HG02970 (cell line): ENCODE data around the gene MAST1.
A peak's percentile ranks its signal among the peaks of the same experiment; 100 is the strongest.
"Not testable (repeated sequence)": the region's sequence is repeated elsewhere in the genome, so short reads cannot be mapped to it uniquely, and the experiment has no call there.

Experiments used
- ATAC-seq: cut with Tn5 transposase; IDR thresholded peaks from one replicate; pipeline ENCODE4 v1.9.1; 2021; ENCODE audit warnings: mild to moderate bottlenecking, moderate library complexity, moderate number of reproducible peaks; ENCODE audit not compliant: unreplicated experiment, low FRiP score

The MAST1 gene

DNA sequence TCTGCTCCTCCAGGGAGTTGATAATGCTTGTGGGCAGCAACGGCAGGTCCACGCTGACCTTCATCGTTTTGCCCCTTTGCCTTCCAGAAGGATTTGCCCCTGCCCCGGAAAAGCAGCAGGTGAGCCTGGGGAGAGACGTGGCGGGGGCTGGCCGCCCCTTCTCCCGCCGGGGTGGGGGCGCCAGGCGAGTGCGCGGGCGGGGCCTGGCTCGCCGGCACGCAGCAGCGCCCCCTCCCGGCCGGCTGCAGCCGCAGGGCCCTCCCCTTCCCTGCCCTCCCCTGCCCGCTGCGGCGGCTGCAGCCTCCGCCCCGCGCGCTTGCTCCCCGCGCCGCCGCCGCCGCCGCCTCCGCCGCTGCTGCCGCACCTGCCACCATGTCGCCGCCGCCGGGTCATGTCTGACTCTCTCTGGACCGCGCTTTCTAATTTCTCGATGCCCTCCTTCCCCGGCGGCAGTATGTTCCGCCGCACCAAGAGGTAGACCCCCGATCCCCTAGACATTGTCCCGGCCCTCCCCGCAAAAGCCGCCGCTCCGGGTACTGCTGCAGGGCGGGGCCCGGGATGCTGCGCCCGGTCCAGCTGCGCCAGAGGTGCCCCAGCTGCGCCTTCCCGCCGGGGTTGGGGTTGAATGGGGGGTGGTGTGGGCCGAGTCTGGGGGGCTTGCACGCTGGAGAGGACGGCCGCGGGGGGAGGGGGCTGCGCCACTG lies at the start of gene MAST1:
MAST1 (plus strand) TSS at position 334 of the 704 bp plus-strand sequence; CDS start at position 392, 58 bp downstream.
- ATAC-seq: no peak

DNA sequence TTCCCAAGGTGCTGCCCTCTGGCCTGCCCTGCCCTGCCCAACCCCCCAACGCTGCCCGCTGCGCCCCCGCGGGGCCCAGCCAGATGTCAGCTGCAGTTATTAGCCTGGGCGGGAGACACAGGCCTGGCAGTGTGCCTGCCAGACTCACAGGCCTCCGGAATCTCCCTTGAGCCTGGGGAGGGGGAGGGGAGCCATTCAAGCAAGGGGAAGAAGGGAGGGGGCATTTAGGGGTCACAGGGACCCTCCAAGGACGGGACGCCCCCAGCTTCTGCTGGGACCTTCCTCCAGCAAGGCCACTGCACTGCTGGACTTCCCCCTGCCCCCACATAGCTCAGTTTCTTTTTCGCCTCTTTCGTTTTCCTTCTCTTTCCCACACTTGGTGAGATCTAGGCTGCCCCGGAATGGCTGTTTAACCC lies 49.6 kb upstream of the MAST1 start:
- no peak for ATAC-seq

DNA sequence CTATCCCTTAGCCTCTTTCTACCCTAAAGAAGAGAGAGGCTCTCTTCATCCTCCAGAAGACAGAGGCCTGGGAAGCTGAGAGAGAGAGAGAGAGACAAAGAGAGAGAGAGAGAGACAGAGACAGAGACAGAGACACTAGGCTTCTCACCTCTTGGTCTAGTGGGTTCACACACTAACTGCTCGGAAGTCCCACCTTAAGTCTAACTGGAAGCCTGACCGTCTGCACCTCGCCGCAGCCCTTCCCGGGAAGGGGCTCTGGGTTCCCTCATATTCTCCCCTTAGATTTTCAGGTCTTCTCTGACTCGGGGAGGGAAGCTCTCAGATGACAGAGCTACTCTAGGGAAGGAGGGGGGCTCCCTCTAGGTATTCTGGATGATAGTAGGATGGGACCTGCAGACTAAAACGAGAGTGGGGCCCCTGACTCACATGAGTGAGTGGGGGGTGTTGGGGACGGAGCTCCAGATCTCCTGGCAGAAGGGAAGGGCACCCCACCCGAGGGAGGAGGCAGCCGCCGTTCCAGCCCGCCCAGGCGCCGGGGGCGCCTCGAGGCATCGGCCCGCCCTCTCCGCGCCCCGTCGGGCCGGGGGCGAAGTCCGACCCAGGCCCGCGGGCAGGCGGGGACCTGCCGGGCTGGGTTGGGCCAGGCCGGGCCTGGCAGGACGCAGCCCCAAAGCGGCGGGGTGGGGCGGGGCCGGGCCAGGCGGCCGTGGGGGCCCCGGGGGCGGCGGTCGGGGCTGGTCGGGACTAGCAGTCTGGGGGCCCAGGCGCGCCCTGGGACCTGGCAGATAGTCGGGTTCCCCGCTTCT lies 49.0 kb upstream of the MAST1 start:
- no peak for ATAC-seq

DNA sequence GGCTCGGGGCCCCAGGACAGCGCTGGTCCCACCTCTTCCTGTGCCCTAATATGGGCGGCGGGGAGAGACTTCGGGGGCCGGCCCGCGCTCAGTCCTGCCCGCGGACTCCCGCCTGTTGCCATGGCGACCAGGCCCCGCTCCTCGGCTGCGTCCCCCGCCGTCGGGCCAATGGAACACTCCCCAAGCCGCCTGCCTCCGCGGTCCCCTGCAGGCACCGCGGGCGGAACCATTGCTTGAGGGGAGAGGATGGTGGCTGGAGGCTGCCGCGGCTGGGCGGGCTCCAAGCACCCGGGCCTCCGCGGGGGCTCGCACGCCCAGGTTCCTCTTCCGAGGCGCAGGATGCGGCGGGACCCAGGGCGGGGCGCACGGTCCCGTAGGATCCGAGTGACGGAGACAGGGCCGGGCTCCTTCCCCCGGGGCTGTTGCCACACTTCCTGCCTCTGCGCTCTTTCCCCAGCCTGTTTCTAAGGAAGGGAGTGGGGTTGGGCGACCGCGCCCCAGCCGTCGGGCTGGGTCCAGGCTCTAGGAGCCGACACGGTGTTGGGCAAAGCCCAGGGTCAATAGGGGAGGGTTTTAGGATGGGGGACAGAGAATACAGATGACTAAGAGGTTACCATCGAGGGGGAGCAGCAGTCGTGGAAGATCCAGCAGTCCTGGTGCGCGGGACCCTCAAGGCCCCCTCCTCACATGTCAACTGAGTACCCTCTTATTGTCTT lies 48.3 kb upstream of the MAST1 start:
- peak; percentile 29 for ATAC-seq

DNA sequence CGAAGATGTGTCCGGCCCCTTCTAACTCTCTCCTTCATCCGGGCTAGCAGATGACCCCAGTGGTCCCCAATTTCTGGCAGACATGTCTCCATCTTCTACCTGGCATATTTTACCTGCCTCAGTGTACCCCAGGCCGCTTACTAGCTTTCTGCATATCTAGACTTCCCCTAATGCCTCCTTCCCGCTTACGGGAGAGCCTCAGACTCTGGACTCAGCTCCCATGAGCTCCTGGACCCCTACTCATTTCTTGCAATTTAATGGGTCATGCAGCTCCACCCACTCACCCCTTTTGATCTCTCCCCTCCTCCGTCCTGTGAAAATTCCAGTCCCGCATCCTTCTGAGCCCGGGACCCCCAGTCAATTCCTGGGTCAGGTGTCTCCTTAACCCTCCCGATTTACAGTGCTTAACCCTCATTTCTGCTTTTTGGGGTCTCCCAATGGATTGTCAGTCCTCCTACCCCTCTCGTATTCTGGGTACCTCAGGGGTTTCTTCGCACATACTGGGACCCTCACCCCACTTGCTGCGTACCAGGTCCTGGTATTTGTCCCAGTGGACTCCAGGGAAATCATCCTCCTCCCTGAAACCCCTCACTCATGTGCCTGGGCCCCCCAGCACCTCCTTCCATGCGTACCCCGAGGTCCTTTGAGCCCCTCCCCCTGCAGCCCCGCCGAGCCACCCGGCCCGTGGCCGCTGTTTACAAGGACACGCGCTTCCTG lies 47.5 kb upstream of the MAST1 start:
- no peak for ATAC-seq

DNA sequence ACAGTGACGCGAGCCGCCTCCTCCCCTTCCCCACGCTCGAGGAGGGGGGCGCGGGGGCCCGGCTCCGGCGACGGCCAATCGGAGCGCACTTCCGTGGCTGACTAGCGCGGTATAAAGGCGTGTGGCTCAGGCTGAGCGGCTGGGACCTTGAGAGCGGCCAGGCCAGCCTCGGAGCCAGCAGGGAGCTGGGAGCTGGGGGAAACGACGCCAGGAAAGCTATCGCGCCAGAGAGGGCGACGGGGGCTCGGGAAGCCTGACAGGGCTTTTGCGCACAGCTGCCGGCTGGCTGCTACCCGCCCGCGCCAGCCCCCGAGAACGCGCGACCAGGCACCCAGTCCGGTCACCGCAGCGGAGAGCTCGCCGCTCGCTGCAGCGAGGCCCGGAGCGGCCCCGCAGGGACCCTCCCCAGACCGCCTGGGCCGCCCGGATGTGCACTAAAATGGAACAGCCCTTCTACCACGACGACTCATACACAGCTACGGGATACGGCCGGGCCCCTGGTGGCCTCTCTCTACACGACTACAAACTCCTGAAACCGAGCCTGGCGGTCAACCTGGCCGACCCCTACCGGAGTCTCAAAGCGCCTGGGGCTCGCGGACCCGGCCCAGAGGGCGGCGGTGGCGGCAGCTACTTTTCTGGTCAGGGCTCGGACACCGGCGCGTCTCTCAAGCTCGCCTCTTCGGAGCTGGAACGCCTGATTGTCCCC lies 46.8 kb upstream of the MAST1 start, which contains the start of gene JUNB:
JUNB (plus strand) TSS at position 142 of the 706 bp plus-strand sequence; CDS start at position 428, 286 bp downstream.
- peak; percentile 30 for ATAC-seq

DNA sequence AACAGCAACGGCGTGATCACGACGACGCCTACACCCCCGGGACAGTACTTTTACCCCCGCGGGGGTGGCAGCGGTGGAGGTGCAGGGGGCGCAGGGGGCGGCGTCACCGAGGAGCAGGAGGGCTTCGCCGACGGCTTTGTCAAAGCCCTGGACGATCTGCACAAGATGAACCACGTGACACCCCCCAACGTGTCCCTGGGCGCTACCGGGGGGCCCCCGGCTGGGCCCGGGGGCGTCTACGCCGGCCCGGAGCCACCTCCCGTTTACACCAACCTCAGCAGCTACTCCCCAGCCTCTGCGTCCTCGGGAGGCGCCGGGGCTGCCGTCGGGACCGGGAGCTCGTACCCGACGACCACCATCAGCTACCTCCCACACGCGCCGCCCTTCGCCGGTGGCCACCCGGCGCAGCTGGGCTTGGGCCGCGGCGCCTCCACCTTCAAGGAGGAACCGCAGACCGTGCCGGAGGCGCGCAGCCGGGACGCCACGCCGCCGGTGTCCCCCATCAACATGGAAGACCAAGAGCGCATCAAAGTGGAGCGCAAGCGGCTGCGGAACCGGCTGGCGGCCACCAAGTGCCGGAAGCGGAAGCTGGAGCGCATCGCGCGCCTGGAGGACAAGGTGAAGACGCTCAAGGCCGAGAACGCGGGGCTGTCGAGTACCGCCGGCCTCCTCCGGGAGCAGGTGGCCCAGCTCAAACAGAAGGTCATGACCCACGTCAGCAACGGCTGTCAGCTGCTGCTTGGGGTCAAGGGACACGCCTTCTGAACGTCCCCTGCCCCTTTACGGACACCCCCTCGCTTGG lies 46.1 kb upstream of the MAST1 start:
- ATAC-seq: no peak

DNA sequence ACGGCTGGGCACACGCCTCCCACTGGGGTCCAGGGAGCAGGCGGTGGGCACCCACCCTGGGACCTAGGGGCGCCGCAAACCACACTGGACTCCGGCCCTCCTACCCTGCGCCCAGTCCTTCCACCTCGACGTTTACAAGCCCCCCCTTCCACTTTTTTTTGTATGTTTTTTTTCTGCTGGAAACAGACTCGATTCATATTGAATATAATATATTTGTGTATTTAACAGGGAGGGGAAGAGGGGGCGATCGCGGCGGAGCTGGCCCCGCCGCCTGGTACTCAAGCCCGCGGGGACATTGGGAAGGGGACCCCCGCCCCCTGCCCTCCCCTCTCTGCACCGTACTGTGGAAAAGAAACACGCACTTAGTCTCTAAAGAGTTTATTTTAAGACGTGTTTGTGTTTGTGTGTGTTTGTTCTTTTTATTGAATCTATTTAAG lies 45.4 kb upstream of the MAST1 start:
- no peak for ATAC-seq

DNA sequence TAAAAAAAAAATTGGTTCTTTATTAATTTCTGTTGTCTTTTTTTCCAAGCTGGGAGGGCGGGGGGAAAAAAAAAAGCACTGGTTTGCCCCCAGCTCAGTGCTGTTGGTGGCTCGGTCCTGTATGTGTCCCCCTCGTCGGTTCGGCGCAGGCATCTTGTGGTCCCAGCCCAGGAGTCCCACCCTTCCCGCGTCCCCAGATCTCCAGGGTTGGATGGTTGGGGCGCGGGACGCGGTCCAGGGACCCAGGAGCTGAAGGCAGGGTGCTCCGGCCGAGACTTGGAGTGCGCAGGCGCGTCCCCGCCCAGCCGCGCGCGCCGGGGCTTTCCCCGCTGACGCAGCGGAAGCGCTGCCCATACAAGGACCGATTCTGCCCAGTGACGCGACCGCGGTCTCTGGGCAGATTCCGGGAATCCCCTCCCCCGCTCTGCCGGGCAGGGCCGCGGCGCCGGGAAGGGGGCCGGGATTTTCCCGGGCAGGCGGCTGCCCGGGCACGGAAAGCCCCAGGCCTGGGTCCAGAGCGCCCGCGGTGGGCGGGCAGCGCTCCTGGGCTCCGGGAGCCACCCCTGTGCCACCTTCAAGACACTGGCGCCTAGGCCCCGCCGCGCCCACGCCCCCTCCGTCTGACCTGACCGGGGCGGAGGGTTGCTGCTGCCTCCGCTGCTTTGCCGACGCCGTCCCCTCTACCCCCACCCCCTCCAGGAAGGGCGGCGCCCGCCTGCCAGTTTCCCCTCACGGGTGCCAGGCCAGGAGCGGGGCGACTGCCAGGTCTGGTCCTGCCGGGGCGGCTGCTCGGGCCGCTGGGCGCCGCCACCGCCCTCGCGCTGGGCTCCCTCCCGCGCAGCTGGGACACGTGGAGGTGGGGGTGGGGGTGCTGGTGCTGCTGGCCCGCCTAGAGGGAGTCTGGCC lies 44.8 kb upstream of the MAST1 start:
- ATAC-seq: peak; percentile 26

DNA sequence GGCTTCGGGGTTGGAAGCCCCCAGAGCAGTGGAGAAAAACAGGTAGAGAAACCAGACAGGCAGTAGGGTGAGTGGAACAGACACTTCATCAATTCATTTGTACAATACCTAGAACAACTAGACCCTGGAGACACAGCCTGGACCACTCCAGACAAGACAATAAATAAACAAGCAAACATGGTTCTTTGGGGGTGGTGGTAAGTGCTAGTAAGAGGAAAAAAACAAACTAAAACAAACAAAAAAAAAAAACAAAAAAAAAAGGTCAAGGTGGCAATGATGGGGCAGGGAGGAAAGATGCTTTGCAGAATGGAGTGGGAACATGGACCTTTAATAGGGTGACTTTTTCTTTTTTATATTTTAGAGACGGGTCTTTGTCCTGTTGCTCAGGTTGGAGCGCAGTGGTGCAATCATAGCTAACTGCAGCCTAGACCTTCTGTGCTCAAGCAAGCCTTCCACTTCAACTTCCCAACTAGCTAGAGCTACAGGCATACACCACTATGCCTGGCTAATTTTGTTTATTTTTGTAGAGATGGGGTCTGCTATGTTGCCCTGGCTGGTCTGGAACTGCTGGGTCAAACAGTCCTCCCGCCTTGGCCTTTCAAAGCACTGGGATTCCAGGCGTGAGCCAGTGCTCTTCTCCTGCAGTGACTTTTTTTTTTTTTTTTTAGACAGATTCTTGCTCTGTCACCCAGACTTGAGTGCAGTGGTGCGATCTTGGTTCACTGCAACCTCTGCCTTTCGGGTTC lies 43.9 kb upstream of the MAST1 start:
- no peak for ATAC-seq

DNA sequence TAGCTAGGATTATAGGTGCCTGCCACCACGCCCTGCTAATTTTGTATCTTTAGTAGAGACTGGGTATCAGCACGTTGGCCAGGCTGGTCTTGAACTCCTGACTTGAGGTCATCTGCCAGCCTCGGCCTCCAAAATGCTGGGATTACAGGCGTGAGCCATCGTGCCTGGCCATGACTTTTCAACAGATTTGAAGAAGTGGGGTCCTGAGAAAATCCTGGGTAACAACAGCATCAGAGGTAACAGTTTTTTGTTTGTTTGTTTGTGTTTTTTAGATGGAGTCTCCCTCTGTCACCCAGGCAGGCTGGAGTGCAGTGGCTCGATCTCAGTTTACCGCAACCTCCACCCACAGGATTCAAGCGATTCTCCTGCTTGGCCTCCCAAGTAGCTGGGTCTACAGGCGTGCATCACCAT lies 43.3 kb upstream of the MAST1 start:
- no peak for ATAC-seq

DNA sequence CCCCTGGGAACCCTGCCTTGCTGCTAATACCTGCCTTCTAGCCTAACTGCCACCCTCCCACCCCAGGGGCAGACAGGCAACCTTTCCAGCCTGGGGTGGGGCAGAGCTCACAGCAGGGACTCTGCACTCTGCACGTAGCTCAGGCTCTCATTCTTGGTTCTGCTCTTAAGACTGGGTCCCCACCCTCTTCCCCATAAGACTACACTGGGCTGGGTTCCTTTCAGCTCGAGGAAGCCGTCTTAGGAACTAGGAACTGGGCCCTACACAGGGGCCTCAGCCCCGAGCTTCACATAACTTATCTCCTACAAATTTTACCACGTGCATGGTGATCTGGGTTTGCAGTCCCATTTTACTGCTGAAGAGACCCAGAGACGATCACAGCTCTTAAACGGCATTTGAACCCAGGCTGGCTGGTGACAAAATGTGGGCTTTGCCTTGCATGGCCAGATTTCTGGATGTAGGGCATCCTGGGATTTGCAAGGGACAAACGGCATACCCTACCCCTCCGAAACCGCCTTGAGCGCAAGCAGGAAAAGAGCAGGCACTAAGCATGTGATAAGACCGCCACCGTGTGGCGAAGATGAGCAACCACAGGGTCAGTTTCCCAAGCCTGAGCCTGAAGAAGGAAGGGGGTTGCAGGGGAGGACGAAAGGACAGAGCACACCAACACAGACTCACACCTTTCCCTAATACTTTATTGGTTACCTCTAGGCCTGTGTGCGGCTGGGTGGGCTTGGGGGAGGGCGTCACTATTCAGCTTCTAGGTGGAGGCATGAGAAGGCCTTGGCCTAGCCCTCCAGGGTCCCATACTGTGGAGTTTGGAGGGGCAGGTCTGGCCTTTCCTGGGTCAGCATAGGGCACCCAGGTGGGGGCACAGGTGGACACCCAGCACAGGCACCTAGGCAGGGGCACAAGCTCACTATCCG lies 41.9 kb upstream of the MAST1 start:
- no peak for ATAC-seq

DNA sequence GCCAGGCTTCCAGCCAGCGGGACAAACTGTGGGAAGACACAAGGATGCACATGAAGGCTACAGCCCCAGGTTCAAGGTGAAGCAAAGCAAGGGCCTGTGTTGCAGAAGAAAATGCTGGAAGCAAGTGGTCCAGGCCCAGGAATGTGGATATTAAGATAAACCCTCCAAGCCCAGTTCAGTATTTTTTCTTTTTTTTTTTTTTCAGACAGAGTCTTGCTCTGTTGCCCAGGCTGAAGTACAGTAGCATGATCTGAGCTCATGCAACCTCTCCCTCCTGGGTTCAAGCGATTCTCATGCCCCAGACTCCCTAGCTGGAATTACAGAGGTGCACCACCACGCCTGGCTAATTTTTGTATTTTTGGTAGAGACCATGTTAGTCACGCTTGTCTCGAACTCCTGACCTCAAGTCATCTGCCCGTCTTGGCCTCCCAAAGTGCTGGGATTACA lies 41.2 kb upstream of the MAST1 start:
- ATAC-seq: no peak

DNA sequence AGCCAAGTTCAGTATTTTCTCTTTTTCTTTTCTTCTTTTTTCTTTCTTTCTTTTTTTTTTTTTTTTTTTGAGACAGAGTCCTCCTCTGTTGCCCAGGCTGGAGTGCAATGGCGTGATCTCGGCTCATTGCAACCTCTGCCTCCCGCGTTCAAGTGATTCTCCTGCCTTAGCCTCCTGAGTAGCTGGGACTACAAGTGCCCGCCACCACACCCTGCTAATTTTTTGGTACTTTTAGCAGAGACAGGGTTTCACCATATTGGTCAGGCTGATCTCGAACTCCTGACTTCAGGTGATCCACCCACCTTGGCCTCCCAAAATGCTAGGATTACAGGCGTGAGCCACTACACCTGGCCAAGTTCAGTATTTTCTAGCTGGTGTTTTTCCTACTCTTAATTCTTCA lies 40.7 kb upstream of the MAST1 start:
- ATAC-seq: not testable (repeated sequence)

DNA sequence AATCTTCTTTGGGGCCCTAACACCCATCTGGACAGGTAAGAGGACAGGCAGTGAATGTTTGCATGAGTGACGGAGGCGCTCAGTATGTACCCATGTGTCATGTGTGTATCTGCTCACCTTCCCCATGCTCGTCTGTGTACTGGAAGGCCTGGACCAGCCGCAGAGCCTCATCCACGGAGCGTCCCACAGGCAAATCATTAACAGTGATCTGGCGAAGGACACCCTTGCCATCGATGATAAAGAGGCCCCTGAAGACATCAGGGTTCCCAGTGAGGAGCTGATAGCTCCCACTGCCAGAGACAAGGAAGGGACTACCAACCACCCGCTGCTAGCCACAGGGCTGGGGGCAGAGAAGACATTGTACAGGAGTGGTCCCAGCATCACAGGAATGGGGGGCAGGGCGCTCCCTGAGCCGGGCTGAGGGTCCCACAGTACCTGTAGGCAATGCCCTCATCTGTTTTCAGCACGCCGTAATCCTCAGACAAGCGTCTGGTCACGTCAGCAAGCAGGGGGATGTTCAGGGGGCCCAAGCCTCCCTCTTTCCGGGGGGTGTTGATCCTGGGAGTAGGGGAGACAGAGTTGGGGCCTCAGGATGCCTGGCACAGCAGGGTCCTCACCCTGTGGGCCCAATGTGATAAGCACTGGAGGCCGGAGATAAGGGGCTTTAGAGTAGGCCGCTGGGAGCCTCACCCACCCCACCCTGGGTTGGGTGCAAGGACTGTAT lies 38.4 kb upstream of the MAST1 start:
- no peak for ATAC-seq

DNA sequence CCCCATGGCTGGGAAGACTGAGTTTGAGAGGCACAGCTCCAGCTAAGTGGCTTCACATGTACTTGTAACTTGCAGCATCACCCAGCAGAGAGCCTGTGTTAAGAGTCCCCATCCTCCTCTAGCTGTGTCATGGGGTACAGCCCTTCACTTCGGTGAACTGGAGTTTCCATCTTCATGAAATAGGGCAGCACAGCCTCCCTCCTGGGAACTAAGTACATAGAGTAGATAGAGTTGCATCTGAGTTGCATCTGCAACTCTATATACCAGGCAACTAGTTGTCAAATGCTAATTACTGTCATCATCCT lies 37.9 kb upstream of the MAST1 start:
- no peak for ATAC-seq
